ENCODE data around the gene DDX27.
"Not testable (repeated sequence)": the region's sequence is repeated elsewhere in the genome, so short reads cannot be mapped to it uniquely, and the experiment has no call there.

The DDX27 gene

GRCh38 chr20:49184084-49184501 is 35.1 kb upstream of the DDX27 start:
- H3K36me3 ChIP-seq (ENCODE audit: control insufficient read depth in 2 of 2, insufficient read depth in 2 of 2, low read length in 2 of 2); H3K9me3 ChIP-seq (ENCODE audit: control insufficient read depth in 2 of 2, low read length in 2 of 2); H3K9ac ChIP-seq (ENCODE audit: low read length in 2 of 2); H3K27me3 ChIP-seq (ENCODE audit: control insufficient read depth in 1 of 2, insufficient read depth in 2 of 2, low read length in 2 of 2); H3K4me3 ChIP-seq (ENCODE audit: low read length in 2 of 2); H3K27ac ChIP-seq (ENCODE audit: low read length): not testable (repeated sequence)
- peaks cover 28% of the 10 kb centered on the region for H3K4me1 ChIP-seq (ENCODE audit: control insufficient read depth, insufficient read depth, low read length)

- H3K4me3 ChIP-seq (ENCODE audit: low read length in 2 of 2): no peak overlapping the region
- no peak overlapping the region for H3K27ac ChIP-seq (ENCODE audit: low read length)
- H3K4me1 ChIP-seq (ENCODE audit: control insufficient read depth, insufficient read depth, low read length): peaks cover 27% of the 10 kb centered on the region
- H3K9ac ChIP-seq (ENCODE audit: low read length in 2 of 2): no peak overlapping the region
- no peaks in the 10 kb centered on the region for H3K36me3 ChIP-seq (ENCODE audit: control insufficient read depth in 2 of 2, insufficient read depth in 2 of 2, low read length in 2 of 2)
- H3K9me3 ChIP-seq (ENCODE audit: control insufficient read depth in 2 of 2, low read length in 2 of 2): no peaks in the 10 kb centered on the region
- H3K27me3 ChIP-seq (ENCODE audit: control insufficient read depth in 1 of 2, insufficient read depth in 2 of 2, low read length in 2 of 2): no peaks in the 10 kb centered on the region
These were observed 34.5 kb upstream of the DDX27 start for GRCh38 chr20:49184691-49185070.

- no peaks in the 10 kb centered on the region for H3K27me3 ChIP-seq (ENCODE audit: control insufficient read depth in 1 of 2, insufficient read depth in 2 of 2, low read length in 2 of 2)
- H3K9me3 ChIP-seq (ENCODE audit: control insufficient read depth in 2 of 2, low read length in 2 of 2): no peaks in the 10 kb centered on the region
- no peak overlapping the region for H3K4me3 ChIP-seq (ENCODE audit: low read length in 2 of 2)
- H3K27ac ChIP-seq (ENCODE audit: low read length): no peak overlapping the region
- no peaks in the 10 kb centered on the region for H3K36me3 ChIP-seq (ENCODE audit: control insufficient read depth in 2 of 2, insufficient read depth in 2 of 2, low read length in 2 of 2)
- no peak overlapping the region for H3K9ac ChIP-seq (ENCODE audit: low read length in 2 of 2)
- H3K4me1 ChIP-seq (ENCODE audit: control insufficient read depth, insufficient read depth, low read length): peaks cover 25% of the 10 kb centered on the region
These were observed 34.0 kb upstream of the DDX27 start for GRCh38 chr20:49185071-49185761.

GRCh38 chr20:49186535-49187329 is 32.5 kb upstream of the DDX27 start:
- H3K4me1 ChIP-seq (ENCODE audit: control insufficient read depth, insufficient read depth, low read length): peaks cover 17% of the 10 kb centered on the region
- H3K9me3 ChIP-seq (ENCODE audit: control insufficient read depth in 2 of 2, low read length in 2 of 2): no peaks in the 10 kb centered on the region
- peak overlapping the region; percentile 67 for H3K27ac ChIP-seq (ENCODE audit: low read length)
- H3K4me3 ChIP-seq (ENCODE audit: low read length in 2 of 2): peak overlapping the region; percentile 59 to 85
- no peaks in the 10 kb centered on the region for H3K27me3 ChIP-seq (ENCODE audit: control insufficient read depth in 1 of 2, insufficient read depth in 2 of 2, low read length in 2 of 2)
- no peaks in the 10 kb centered on the region for H3K36me3 ChIP-seq (ENCODE audit: control insufficient read depth in 2 of 2, insufficient read depth in 2 of 2, low read length in 2 of 2)
- peak overlapping the region; percentile 67 to 87 for H3K9ac ChIP-seq (ENCODE audit: low read length in 2 of 2)

- Histone ChIP-seq H3K27me3 (ENCODE audit: control insufficient read depth in 1 of 2, insufficient read depth in 2 of 2, low read length in 2 of 2) (no peaks in the 10 kb centered on the region), H3K9me3 (ENCODE audit: control insufficient read depth in 2 of 2, low read length in 2 of 2) (no peaks in the 10 kb centered on the region), H3K36me3 (ENCODE audit: control insufficient read depth in 2 of 2, insufficient read depth in 2 of 2, low read length in 2 of 2) (no peaks in the 10 kb centered on the region), H3K4me1 (ENCODE audit: control insufficient read depth, insufficient read depth, low read length) (peaks cover 11% of the 10 kb centered on the region), H3K4me3 (ENCODE audit: low read length in 2 of 2) (peak overlapping the region; percentile 59 to 85), H3K27ac (ENCODE audit: low read length) (peak overlapping the region; percentile 67), H3K9ac (ENCODE audit: low read length in 2 of 2) (peak overlapping the region; percentile 67 to 87)
These were observed 31.8 kb upstream of the DDX27 start for GRCh38 chr20:49187330-49187850.

GRCh38 chr20:49187851-49188641 is 31.2 kb upstream of the DDX27 start, which contains the start of gene STAU1:
Gene STAU1, minus strand, starts transcription at chr20:49188334. Its CDS starts 22,133 bp downstream, at chr20:49166201.
- no peaks in the 10 kb centered on the region for H3K9me3 ChIP-seq (ENCODE audit: control insufficient read depth in 2 of 2, low read length in 2 of 2)
- H3K4me3 ChIP-seq (ENCODE audit: low read length in 2 of 2): peak within 1 kb of the TSS; percentile 59 to 85
- H3K27ac ChIP-seq (ENCODE audit: low read length): peak within 1 kb of the TSS; percentile 67
- H3K36me3 ChIP-seq (ENCODE audit: control insufficient read depth in 2 of 2, insufficient read depth in 2 of 2, low read length in 2 of 2): no peaks in the 10 kb centered on the region
- H3K4me1 ChIP-seq (ENCODE audit: control insufficient read depth, insufficient read depth, low read length): peaks cover 11% of the 10 kb centered on the region
- no peaks in the 10 kb centered on the region for H3K27me3 ChIP-seq (ENCODE audit: control insufficient read depth in 1 of 2, insufficient read depth in 2 of 2, low read length in 2 of 2)
- peak within 1 kb of the TSS; percentile 67 to 87 for H3K9ac ChIP-seq (ENCODE audit: low read length in 2 of 2)

- not testable (repeated sequence) for H3K9me3 ChIP-seq (ENCODE audit: control insufficient read depth in 2 of 2, low read length in 2 of 2); H3K27me3 ChIP-seq (ENCODE audit: control insufficient read depth in 1 of 2, insufficient read depth in 2 of 2, low read length in 2 of 2); H3K36me3 ChIP-seq (ENCODE audit: control insufficient read depth in 2 of 2, insufficient read depth in 2 of 2, low read length in 2 of 2); H3K27ac ChIP-seq (ENCODE audit: low read length); H3K9ac ChIP-seq (ENCODE audit: low read length in 2 of 2); H3K4me1 ChIP-seq (ENCODE audit: control insufficient read depth, insufficient read depth, low read length); H3K4me3 ChIP-seq (ENCODE audit: low read length in 2 of 2)
These were observed 26.2 kb upstream of the DDX27 start for GRCh38 chr20:49192944-49193518.

GRCh38 chr20:49199729-49200293 is 19.4 kb upstream of the DDX27 start:
- no peaks in the 10 kb centered on the region for H3K9me3 ChIP-seq (ENCODE audit: control insufficient read depth in 2 of 2, low read length in 2 of 2)
- H3K36me3 ChIP-seq (ENCODE audit: control insufficient read depth in 2 of 2, insufficient read depth in 2 of 2, low read length in 2 of 2): no peaks in the 10 kb centered on the region
- H3K27me3 ChIP-seq (ENCODE audit: control insufficient read depth in 1 of 2, insufficient read depth in 2 of 2, low read length in 2 of 2): no peaks in the 10 kb centered on the region
- no peaks in the 10 kb centered on the region for H3K4me1 ChIP-seq (ENCODE audit: control insufficient read depth, insufficient read depth, low read length)
- H3K9ac ChIP-seq (ENCODE audit: low read length in 2 of 2): no peak overlapping the region
- no peak overlapping the region for H3K4me3 ChIP-seq (ENCODE audit: low read length in 2 of 2)
- no peak overlapping the region for H3K27ac ChIP-seq (ENCODE audit: low read length)

GRCh38 chr20:49203011-49203410 is 16.2 kb upstream of the DDX27 start:
- H3K4me3 ChIP-seq (ENCODE audit: low read length in 2 of 2): no peak overlapping the region
- H3K27ac ChIP-seq (ENCODE audit: low read length): no peak overlapping the region
- H3K4me1 ChIP-seq (ENCODE audit: control insufficient read depth, insufficient read depth, low read length): no peaks in the 10 kb centered on the region
- no peak overlapping the region for H3K9ac ChIP-seq (ENCODE audit: low read length in 2 of 2)
- H3K27me3 ChIP-seq (ENCODE audit: control insufficient read depth in 1 of 2, insufficient read depth in 2 of 2, low read length in 2 of 2): no peaks in the 10 kb centered on the region
- H3K36me3 ChIP-seq (ENCODE audit: control insufficient read depth in 2 of 2, insufficient read depth in 2 of 2, low read length in 2 of 2): no peaks in the 10 kb centered on the region
- no peaks in the 10 kb centered on the region for H3K9me3 ChIP-seq (ENCODE audit: control insufficient read depth in 2 of 2, low read length in 2 of 2)

GRCh38 chr20:49203746-49204145 is 15.5 kb upstream of the DDX27 start:
- Histone ChIP-seq H3K27ac (ENCODE audit: low read length) (no peak overlapping the region), H3K36me3 (ENCODE audit: control insufficient read depth in 2 of 2, insufficient read depth in 2 of 2, low read length in 2 of 2) (no peaks in the 10 kb centered on the region), H3K4me1 (ENCODE audit: control insufficient read depth, insufficient read depth, low read length) (no peaks in the 10 kb centered on the region)

More at GRCh38 chr20:49203746-49204145, 15.5 kb upstream of the DDX27 start:
- no peak overlapping the region for H3K4me3 ChIP-seq (ENCODE audit: low read length in 2 of 2)
- no peak overlapping the region for H3K9ac ChIP-seq (ENCODE audit: low read length in 2 of 2)
- H3K9me3 ChIP-seq (ENCODE audit: control insufficient read depth in 2 of 2, low read length in 2 of 2): no peaks in the 10 kb centered on the region
- H3K27me3 ChIP-seq (ENCODE audit: control insufficient read depth in 1 of 2, insufficient read depth in 2 of 2, low read length in 2 of 2): no peaks in the 10 kb centered on the region
